Activated CD4-positive, alpha-beta T cell treated with anti-CD3 and anti-CD28 coated beads, Interleukin-2, amount 50 U/mL, for 4 hours (primary cell): ENCODE data around the gene EXT2.

Experiments used
- DNase-seq, 2 experiments: peaks; one replicate each; pipeline ENCODE4 v3.0.0-alpha.2; 2020

Gene EXT2

DNA sequence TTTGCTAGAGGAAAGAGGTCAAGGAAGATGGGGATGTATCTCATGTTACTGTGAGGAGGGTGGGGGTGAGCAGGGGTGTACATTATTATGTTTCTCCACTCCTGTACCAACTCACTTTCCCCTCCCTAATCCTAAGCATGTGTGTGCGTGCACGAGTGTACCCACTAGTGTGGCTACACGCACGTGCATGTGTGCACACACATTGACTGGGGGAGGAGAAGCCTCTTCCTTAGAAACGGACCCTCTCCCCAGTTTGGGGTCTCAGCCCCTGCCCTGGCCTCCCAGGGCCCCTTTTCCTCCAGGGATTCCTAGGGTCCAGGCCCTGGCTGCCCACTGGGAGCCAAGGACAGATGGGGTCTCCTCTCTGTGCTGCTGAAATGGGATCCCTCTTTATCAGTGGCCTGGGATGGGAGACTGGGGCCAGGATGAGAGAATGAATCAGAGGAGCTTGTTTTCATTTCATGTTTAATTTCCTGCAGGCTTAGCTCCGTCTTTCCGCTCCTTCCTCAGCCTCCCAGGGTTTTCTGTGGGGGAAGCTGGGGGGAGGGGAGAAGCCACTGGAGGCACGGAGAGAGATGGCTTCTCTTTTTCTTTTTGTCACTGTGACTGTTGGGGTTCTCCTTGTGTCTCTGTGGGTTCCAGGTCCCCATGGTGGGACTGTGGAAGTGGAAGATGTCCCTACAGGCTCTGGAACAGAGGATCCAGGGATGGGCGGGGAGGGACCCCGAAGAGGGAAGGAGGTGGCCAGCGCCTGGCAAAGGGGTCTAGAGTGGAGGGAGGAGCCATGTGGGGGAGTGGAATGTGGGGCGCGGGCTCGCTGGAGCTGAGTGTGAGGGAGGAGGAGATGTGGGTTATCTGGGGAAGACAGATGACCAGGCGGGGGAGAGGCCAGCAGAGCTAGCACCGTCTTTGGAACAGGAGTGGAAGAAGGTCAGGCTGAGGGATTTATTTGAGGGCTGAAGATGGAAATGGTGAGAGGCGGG is 174.2 kb downstream of the EXT2 start:
- no peak for DNase-seq

DNA sequence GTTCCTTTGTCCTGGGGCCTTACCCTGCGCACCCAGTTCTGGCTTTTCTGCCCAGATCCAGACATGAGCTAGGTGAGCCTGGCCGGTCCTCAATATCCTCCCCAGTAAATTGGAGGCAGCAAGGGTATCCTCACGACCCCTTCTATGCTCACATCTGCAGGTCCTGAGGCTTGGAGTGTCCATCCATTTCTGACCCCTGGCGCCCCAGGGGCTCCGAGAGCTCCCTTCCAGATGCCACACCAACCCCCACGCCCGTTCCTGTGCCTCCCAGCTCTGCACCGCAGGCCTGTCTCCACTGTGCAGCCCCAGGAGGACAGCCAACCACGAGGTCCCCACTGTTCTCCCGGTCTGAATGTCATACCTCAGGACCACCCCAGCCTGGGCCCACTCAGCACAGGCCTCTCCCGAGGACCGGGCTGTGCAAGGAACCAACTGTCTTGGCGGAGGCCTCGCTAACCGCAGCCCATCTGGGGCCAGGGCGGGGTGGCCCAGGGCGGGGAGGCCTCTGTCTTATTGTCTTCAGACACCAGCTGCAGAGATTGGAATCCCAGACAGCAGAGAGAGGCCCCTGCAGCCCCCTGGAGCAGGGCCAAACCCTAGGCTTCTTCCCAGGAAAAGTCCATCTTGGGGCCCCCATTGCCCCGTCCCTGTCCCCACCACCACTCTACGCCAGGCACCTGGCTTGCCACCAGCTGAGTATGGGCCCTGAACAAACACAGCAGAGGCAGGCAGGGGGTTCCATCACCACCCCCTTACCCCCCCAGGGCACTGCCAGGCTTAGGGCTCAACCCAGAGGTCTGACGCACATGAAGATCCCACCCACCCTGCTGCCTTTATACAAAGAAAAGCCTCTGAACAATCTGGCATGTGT is 175.2 kb downstream of the EXT2 start:
- DNase-seq = no peak

DNA sequence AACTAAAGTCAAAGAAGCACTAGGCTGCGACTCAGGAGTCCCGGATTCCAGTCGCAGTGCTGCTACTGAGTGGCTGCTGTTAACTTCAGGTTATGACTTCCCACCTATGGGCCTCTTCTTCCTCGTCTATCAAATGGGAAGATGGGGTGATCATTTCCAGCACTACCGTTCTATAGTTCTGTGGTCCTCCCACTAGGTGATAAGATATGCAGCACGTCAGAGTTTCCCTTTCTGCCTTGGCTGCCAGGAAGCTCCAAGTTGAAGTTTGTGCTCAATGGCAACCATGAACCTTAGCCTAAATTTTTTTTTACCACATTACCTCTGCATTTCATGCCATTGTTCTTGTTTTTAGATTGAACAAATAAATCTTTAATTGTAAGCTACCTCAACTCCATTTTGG is 175.8 kb downstream of the EXT2 start:
- DNase-seq = no peak

DNA sequence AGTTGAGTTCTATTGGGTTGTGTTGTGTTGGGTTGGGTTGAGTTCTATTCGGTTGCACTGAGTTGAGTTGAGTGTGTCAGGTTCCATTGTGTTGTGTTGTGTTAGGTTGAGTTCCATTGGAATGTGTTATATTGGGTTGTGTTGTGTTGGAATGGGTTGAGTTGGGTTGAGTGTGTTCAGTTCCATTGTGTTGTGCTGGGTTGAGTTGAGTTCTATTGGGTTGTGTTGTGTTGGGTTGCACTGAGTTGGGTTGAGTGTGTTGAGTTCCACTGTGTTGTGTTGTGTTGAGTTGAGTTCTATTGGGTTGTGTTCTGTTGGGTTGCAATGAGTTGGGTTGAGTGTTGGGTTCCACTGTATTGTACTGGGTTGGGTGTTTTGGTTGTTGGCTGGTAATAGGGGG is 178.9 kb downstream of the EXT2 start:
- DNase-seq = no peak

DNA sequence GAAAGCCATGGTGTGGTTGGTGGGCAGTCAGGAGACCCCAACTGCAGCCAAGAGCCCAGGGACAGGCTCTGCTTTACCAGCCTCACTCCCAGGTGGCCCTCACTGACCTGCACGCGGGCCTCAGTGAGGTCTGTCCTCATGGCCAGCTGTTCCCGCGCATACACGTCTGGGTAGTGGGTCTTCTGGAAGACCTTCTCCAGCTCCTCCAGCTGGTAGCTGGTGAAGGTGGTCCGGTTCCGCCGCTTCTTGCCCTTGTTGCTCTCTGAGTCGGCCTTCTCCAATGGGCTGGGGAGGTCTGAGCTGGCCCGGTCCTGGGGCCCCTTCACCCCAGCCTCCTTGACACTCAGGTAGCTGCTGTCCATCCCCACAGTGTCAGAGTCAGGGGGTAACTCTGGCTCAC is 179.8 kb downstream of the EXT2 start:
- DNase-seq = no peak

DNA sequence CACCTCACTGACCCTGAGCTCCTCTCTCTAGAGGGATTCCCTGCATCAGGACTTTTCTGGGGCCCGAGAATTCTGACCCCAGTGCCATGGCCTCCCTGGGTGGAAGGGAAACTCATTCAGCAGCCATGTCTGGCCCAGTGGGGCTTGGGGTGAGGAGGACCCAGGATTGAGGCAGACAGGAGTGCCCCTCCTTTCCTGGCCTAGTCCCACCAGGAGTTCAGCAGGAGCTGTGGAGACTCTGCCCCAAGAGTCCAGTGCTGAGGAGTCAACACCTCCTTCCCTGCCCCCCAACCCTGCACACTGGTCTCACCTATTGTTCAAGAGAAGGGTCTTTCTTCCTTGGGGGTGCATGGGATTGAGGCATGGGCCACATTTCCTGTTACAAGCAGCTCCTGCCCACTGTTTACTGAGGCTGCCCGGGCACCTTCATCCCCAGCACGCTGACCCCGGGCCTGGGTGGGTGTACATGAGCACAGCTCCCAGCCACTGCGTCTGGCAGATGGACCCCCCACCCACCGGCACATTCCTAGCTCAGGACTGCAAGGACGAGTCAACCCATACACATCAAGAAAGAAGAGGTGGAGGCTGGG is 180.6 kb downstream of the EXT2 start:
- DNase-seq = no peak

DNA sequence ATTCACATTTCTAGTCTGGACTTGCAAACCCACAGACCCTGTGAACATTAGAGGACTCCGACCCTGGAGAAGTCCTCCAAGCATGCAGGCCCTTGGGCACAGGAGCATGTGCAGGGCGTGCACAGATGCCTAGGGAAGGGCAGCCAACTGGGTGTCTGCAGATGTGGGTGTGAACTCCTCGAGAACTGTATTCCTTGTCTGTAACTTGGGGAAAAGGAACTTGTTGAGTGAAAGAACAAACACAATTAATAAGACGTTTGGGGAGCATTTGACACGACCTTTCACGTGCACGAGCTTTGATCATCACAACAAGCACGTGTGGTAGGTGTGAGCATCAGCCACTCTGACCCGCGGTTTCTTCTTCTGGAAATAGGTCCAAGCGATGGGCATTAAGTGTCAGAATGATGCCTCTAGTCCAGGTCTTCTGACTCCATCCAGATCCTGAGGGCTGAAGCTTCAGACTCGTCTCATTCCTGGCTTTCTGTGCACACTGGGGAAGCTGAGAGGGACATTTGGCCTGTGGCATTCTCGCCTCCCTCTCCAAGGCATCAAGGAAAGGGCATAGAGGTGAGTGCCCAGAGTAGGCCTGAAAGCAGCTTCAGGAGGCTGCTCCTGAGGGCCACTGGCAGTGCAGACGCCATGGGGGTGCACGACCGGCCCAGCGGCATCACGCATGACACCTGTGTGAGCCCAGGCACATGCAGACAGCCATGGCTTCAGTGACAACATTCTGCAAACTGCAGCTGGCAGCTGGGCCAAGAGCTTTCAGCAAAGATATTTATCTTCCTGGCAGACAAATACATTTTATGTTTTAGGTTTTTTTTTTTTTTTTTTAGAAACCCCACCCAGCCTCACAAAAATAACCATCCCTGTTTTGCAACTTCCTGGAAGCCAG is 182.0 kb downstream of the EXT2 start:
- no peak for DNase-seq

DNA sequence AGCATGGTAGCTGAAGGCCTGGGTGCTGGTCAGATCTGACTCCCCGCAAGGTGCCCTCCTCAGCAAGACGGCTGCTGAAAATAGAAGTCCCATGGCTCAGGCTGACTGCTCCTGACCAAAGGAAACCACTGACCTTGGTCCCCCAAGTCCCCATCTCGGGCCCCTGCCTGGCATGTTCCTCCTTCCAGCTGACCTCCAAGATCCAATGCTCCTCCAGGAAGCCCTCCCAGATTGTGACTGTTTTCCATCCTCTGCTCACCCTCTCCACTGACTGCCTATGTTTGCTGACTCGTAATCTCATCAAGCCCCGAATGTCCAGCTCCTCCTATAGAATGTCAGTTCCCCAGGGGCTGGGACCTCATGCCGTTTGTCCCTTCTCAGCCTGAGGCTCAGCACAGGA is 184.0 kb downstream of the EXT2 start:
- DNase-seq = no peak

DNA sequence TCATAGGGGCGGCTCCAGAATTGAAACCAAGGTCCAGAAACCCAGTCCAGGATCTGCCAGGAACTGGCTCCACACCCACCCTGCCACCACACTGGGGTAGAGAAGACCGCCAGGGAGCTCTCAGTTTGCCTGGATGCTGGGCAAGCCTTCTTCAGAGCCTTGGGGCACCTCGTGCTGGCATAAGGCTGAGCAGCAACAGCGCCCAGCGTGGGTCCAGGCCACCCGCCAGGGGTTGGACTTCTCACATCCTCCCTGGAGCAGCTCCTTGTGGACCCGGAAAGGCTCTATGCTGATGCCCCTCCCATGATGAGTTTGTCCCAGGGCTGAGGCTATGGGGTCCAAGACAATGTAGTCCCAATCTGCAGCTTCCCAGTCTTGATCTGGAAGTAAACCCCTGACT is 184.8 kb downstream of the EXT2 start:
- no peak for DNase-seq

DNA sequence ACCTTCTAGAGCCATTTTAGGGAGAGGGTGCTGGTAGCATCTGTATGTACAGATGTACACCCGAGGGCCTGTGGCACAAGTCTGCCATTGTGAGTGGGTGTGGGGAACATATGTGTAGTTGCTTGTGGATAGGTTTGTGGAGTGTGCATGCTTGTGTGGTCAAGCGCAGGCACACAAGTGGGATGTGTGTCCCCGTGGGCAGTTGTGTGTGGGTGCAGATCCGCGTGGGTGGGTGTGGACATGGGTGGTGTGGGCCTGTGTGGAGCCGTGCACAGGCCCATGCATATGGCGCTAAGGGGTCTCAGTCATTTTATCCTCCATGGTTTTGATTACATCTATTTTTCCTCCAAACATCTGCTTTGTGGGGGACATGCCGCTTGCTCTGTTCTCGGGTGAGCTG is 185.7 kb downstream of the EXT2 start:
- no peak for DNase-seq

DNA sequence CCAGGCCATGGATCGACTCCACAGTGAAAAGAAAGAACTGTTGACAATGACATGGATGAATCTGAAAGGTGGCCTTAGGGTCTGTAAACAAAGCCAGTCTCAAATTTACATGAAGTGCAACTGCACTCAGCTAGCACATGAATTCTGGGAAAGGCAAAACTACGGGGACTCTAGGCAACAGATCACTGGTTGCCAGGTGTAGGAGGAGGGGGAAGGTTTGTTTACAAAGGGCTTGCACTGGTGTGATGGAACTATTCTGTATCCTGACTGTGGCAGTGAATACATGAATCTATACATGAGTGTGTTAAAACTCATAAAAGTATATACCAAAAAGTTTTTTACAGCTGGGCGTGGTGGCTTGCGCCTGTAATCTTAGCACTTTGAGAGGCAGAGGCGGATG is 187.1 kb downstream of the EXT2 start:
- no peak for DNase-seq

DNA sequence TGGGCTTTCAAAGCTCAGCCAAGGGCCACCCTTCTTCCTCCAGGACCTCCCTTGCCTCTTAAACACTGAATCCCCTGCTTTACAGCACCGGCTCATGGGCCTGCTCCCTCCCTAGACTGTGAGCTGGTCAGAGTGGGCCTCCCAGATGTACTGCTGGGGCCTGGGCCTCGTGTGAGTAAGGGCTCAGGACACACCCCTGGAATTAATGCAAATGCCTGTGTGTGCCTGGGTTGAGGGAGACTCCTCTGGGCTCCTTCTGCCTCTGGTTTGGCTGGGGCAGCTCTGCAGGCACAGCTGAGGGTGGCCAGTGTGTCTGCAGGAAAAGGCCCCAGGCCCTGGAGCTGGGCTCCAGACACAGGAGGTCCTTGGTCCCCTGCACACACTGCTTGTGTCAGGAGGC is 190.3 kb downstream of the EXT2 start:
- DNase-seq = no peak

DNA sequence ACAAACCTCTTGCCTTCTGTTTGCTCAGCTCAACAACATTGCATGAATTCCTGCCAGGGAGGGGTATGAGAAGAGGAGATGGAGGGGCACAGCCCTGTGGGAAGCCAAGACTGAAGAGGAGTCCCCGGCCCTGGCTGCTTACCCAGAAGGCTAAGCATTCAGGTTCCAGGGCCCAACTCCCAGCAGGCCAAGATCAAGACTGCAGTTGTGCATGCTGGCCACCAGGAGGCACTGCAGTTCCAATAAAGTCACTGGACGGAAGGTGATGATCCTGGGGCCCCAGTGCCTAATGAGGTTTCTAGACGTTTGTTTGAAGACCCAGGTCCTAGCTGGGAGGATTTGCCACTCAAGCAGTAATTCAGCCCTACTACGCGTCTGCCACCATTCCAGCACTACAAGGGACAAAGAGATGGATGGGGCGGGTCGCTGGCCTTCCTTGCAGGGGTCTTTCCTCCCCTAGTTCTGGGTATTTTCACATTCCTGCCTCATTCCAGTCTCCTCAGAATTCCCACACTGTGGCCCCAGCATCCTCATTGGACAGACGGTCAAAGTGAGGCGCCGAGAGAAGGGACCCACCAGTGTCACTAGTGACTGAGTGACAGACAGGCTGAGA is 190.9 kb downstream of the EXT2 start:
- peak; percentile 33 to 44 for DNase-seq

DNA sequence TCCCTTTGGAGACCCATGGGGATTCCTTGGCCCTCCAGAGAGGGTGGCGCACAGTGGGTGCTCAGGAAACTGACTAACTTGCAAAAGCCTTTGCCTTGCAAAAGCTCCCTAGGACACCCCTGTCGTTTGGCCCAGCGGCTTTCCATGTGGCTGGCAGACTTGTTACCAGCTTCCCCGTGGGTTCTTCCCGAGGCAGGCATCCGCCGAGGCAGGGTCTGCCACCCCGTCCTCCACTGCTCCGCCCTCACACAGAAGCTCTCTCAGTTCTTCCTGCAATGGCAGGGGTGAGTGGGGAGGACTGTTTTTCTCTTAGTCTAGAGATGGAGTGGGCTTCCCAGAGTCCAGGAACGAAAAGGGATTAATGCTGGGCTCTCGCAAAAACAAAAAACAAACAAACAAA is 191.4 kb downstream of the EXT2 start:
- DNase-seq = no peak

DNA sequence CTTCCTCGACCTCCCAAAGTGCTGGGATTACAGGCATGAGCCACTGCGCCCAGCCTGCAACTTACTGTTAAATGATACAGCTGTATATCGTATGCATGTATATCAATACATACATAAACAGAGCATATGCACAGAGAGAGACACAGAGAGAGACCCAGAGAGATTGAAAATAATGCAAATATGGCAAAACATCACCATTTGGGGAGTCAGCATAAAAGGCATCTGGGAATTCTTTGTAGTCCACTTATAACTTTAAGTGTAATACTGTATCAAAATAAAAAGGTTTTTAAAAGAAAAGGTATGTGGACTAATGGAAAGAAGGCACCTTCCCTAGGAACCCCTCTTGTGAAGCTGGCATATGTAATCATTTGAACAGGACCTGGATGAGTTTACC is 192.7 kb downstream of the EXT2 start:
- no peak for DNase-seq

DNA sequence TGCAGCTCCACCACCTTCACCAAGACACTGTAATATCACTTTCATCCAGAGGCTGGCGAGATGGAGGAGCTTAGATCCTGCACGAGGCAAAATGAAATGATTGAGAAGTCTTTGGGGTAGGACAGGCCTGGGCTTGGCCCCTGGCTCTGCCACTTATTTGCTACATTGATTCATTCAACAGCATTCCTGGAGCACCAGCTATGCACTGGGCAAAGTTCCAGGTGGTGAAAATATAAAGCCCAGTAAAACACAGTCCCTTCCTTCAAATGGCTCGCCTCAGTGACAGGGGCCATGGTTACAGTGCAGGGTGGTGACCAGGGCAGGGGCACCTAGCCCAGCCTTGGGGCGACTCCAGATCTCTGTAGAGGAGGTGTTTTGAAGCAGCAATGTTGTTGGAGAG is 194.7 kb downstream of the EXT2 start:
- DNase-seq = no peak
